ENCODE measurements around the gene GRIFIN. TPM values are rescaled to one million over a fixed set of nuclear protein-coding genes. Genes with fewer than 3 reads are reported as not detected.

GRIFIN gene
- total and polyA plus RNA-seq, 7 experiments from 2014 or later, result not detected

DNA sequence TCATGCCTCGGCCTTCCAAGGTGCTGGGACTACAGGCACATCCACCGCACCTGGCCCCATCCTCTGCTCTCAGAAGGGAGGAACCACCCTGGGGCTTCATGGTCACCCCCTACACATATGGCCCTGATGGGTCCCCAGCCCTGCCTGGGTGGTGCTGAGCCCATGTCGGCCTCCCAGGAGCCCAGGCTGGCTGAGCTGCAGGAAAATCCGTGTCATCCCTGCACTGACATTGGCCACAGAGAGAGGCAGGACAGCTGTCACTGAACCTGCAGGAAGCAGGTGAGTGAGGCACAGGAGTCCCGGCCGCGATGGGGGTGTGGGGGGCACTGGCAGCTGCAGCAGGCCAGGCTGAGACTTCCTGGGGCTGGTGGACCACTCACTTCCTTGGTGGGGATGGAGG is 8.0 kb downstream of the GRIFIN start:
- peaks cover 0 to 17% (median 4%) of the 10 kb centered on the region in 5 donors for H3K27me3 Mint-ChIP-seq
- DNase-seq (no peak), ATAC-seq (no peak)
- Histone ChIP-seq H3K27me3 (ENCODE audit: control insufficient read depth in 2 of 2, insufficient read depth in 2 of 2, low read length in 2 of 2) (no peaks in the 10 kb centered on the region), H3K27ac (ENCODE audit: low read depth, low read length) (no peak overlapping the region), H3K36me3 (ENCODE audit: control insufficient read depth in 2 of 3, insufficient read depth in 3 of 3, low read length in 3 of 3) (no peaks in the 10 kb centered on the region), H3K4me1 (ENCODE audit: control insufficient read depth in 2 of 2, insufficient read depth in 2 of 2, low read length in 2 of 2) (no peaks in the 10 kb centered on the region), H3K9me3 (ENCODE audit: control insufficient read depth in 2 of 3, low read length in 3 of 3) (no peaks in the 10 kb centered on the region), H3K4me3 (ENCODE audit: low read length) (no peak overlapping the region)
- peaks cover 2 to 6% (median 5%) of the 10 kb centered on the region in 7 donors for H3K4me1 Mint-ChIP-seq
- POLR2A ChIA-PET, result interaction anchor here (1.8 kb wide), 1 partner anchor 40 kb away, joined by 4 read pairs; no protein-coding TSS in a partner anchor
- no peak overlapping the region for H3K4me3 Mint-ChIP-seq
- no peaks in the 10 kb centered on the region for H3K9me3 Mint-ChIP-seq
- H3K36me3 Mint-ChIP-seq, result no peaks in the 10 kb centered on the region
- intact Hi-C loops (cut with micrococcal nuclease), result no loop called here
- H3K27ac Mint-ChIP-seq, result no peak overlapping the region
- CTCF ChIA-PET, result interaction anchor here (1.0 to 1.8 kb wide), 6 partner anchors 14 to 889 kb away, joined by 3 to 9 read pairs (median 5); no protein-coding TSS in a partner anchor

DNA sequence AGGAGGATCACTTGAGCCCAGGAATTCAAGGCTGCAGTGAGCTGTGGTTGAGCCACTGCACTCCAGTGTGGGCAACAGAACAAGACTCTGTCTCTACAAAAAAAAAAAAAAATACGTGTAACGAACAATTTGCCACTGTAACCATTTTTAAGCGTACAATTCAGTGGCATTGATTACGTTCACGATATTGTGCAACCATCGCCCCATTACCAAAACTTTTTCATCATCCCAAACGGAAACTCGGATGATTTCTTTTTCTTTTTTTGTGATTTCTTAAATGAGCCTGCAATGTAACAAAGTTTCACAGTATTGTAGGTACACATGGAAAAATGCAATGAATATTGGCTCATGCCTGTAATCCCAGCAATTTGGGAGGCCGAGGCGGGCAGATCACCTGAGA is 9.5 kb downstream of the GRIFIN start:
- Mint-ChIP-seq H3K36me3 (no peaks in the 10 kb centered on the region), H3K4me3 (no peak overlapping the region), H3K27me3 (peaks cover 0 to 17% (median 4%) of the 10 kb centered on the region in 5 donors), H3K27ac (no peak overlapping the region), H3K9me3 (no peaks in the 10 kb centered on the region), H3K4me1 (peaks cover 2 to 6% (median 5%) of the 10 kb centered on the region in 7 donors)
- Histone ChIP-seq H3K4me3 (ENCODE audit: low read length) (no peak overlapping the region), H3K9me3 (ENCODE audit: control insufficient read depth in 2 of 3, low read length in 3 of 3) (no peaks in the 10 kb centered on the region), H3K27ac (ENCODE audit: low read depth, low read length) (no peak overlapping the region), H3K4me1 (ENCODE audit: control insufficient read depth in 2 of 2, insufficient read depth in 2 of 2, low read length in 2 of 2) (no peaks in the 10 kb centered on the region), H3K27me3 (ENCODE audit: control insufficient read depth in 2 of 2, insufficient read depth in 2 of 2, low read length in 2 of 2) (no peaks in the 10 kb centered on the region), H3K36me3 (ENCODE audit: control insufficient read depth in 2 of 3, insufficient read depth in 3 of 3, low read length in 3 of 3) (no peaks in the 10 kb centered on the region)
- no peak for DNase-seq
- ChIA-PET POLR2A (no interaction called here), CTCF (interaction anchor here (0.6 to 0.7 kb wide), 2 partner anchors 32 to 366 kb away, joined by 3 to 6 read pairs; no protein-coding TSS in a partner anchor)
- no peak for ATAC-seq
- intact Hi-C loops (cut with micrococcal nuclease), result no loop called here

- Mint-ChIP-seq H3K4me1 (peaks cover 2 to 6% (median 5%) of the 10 kb centered on the region in 7 donors), H3K36me3 (no peaks in the 10 kb centered on the region), H3K27ac (no peak overlapping the region), H3K27me3 (peaks cover 0 to 17% (median 4%) of the 10 kb centered on the region in 5 donors), H3K4me3 (no peak overlapping the region), H3K9me3 (no peaks in the 10 kb centered on the region)
- no peaks in the 10 kb centered on the region for H3K9me3 ChIP-seq (ENCODE audit: control insufficient read depth in 2 of 3, low read length in 3 of 3)
- DNase-seq (no peak), ATAC-seq (no peak)
- ChIA-PET CTCF (interaction anchor here (0.5 kb wide), 1 partner anchor 78 kb away, joined by 4 read pairs; no protein-coding TSS in a partner anchor), POLR2A (no interaction called here)
- no peak overlapping the region for H3K4me3 ChIP-seq (ENCODE audit: low read length)
- H3K4me1 ChIP-seq (ENCODE audit: control insufficient read depth in 2 of 2, insufficient read depth in 2 of 2, low read length in 2 of 2), result no peaks in the 10 kb centered on the region
- no peaks in the 10 kb centered on the region for H3K36me3 ChIP-seq (ENCODE audit: control insufficient read depth in 2 of 3, insufficient read depth in 3 of 3, low read length in 3 of 3)
- H3K27ac ChIP-seq (ENCODE audit: low read depth, low read length), result no peak overlapping the region
- intact Hi-C loops (cut with micrococcal nuclease), result no loop called here
- no peaks in the 10 kb centered on the region for H3K27me3 ChIP-seq (ENCODE audit: control insufficient read depth in 2 of 2, insufficient read depth in 2 of 2, low read length in 2 of 2)
Observed at GRCh38 chr7:2465928-2466327, 10.3 kb downstream of the GRIFIN start.

DNA sequence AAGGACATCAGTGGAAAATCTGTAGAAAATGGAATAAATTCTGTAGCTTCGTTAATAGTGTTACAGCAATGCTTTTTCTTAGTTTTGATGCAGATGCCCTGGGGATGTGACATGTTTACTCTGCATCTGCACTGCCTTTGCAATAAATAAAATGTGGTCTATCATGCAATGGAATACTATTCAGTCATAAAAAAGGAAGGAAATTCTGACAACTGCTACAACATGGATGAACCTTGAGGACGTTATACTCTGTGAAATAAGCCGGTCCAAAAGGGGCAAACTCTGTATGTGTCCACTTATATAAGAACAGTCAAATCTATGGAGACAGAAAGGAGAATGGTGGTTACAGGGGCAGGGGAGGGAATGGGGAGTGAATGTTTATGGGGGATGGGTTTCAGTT is 13.5 kb downstream of the GRIFIN start:
- ATAC-seq (no peak), DNase-seq (no peak)
- no peaks in the 10 kb centered on the region for H3K9me3 ChIP-seq (ENCODE audit: control insufficient read depth in 2 of 3, low read length in 3 of 3)
- ChIA-PET POLR2A (interaction anchor here (0.6 kb wide), 1 partner anchor 52 kb away, joined by 4 read pairs; no protein-coding TSS in a partner anchor), CTCF (interaction anchor here (1.3 kb wide), 1 partner anchor 12 kb away, joined by 3 read pairs; no protein-coding TSS in a partner anchor)
- intact Hi-C loops (cut with micrococcal nuclease), result no loop called here
- H3K4me3 Mint-ChIP-seq, result no peak overlapping the region
- peaks cover 0 to 7% (median 0%) of the 10 kb centered on the region in 7 donors for H3K4me1 Mint-ChIP-seq
- no peaks in the 10 kb centered on the region for H3K36me3 ChIP-seq (ENCODE audit: control insufficient read depth in 2 of 3, insufficient read depth in 3 of 3, low read length in 3 of 3)
- H3K4me3 ChIP-seq (ENCODE audit: low read length), result no peak overlapping the region
- H3K27ac Mint-ChIP-seq, result no peak overlapping the region
- H3K9me3 Mint-ChIP-seq, result no peaks in the 10 kb centered on the region
- no peaks in the 10 kb centered on the region for H3K36me3 Mint-ChIP-seq
- no peak overlapping the region for H3K27ac ChIP-seq (ENCODE audit: low read depth, low read length)
- H3K27me3 Mint-ChIP-seq, result peaks cover 0 to 4% (median 0%) of the 10 kb centered on the region in 5 donors
- peaks cover 0 to 5% of the 10 kb centered on the region in 2 donors for H3K4me1 ChIP-seq (ENCODE audit: control insufficient read depth in 2 of 2, insufficient read depth in 2 of 2, low read length in 2 of 2)
- H3K27me3 ChIP-seq (ENCODE audit: control insufficient read depth in 2 of 2, insufficient read depth in 2 of 2, low read length in 2 of 2), result no peaks in the 10 kb centered on the region

- H3K36me3 ChIP-seq (ENCODE audit: control insufficient read depth in 2 of 3, insufficient read depth in 3 of 3, low read length in 3 of 3), result no peaks in the 10 kb centered on the region
- CTCF ChIA-PET, result no interaction called here
- no peaks in the 10 kb centered on the region for H3K9me3 ChIP-seq (ENCODE audit: control insufficient read depth in 2 of 3, low read length in 3 of 3)
- H3K4me1 ChIP-seq (ENCODE audit: control insufficient read depth in 2 of 2, insufficient read depth in 2 of 2, low read length in 2 of 2), result peaks cover 0 to 11% of the 10 kb centered on the region in 2 donors
- ATAC-seq (no peak), DNase-seq (no peak)
- POLR2A ChIA-PET, result no interaction called here
- peaks cover 0 to 5% (median 0%) of the 10 kb centered on the region in 5 donors for H3K27me3 Mint-ChIP-seq
- H3K9me3 Mint-ChIP-seq, result no peaks in the 10 kb centered on the region
- H3K27me3 ChIP-seq (ENCODE audit: control insufficient read depth in 2 of 2, insufficient read depth in 2 of 2, low read length in 2 of 2), result no peaks in the 10 kb centered on the region
- no peak overlapping the region for H3K4me3 ChIP-seq (ENCODE audit: low read length)
- no peak overlapping the region for H3K27ac ChIP-seq (ENCODE audit: low read depth, low read length)
- peaks cover 0 to 9% (median 0%) of the 10 kb centered on the region in 7 donors for H3K4me1 Mint-ChIP-seq
- no peak overlapping the region for H3K4me3 Mint-ChIP-seq
- H3K27ac Mint-ChIP-seq, result no peak overlapping the region
- no peaks in the 10 kb centered on the region for H3K36me3 Mint-ChIP-seq
- intact Hi-C loops (cut with micrococcal nuclease), result no loop called here
Observed at GRCh38 chr7:2461268-2462026, 14.8 kb downstream of the GRIFIN start.

DNA sequence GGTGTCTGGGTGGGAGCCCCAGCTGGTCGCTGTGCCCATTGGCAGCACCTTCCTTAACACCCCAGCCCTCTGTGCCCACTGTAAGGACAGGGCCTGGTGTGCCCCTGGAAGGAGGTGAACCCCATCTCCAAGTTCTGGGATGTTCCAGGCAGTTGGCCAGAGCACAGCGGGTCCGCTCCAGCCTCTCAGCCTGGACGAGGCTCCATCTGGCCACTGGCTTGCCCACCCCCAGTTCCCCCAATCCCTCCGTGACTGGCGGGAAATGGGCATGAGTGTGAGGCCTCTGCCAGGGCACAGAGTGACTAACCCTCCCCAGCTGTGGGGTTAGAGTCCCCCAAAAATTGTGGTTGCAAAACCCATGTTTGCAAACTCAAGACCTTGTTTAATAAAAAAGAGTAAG is 15.6 kb downstream of the GRIFIN start:
- Histone ChIP-seq H3K27ac (ENCODE audit: low read depth, low read length) (no peak overlapping the region), H3K36me3 (ENCODE audit: control insufficient read depth in 2 of 3, insufficient read depth in 3 of 3, low read length in 3 of 3) (no peaks in the 10 kb centered on the region), H3K4me1 (ENCODE audit: control insufficient read depth in 2 of 2, insufficient read depth in 2 of 2, low read length in 2 of 2) (peaks cover 0 to 11% of the 10 kb centered on the region in 2 donors), H3K4me3 (ENCODE audit: low read length) (no peak overlapping the region), H3K27me3 (ENCODE audit: control insufficient read depth in 2 of 2, insufficient read depth in 2 of 2, low read length in 2 of 2) (no peaks in the 10 kb centered on the region), H3K9me3 (ENCODE audit: control insufficient read depth in 2 of 3, low read length in 3 of 3) (no peaks in the 10 kb centered on the region)
- H3K27ac Mint-ChIP-seq, result no peak overlapping the region
- ATAC-seq, result no peak
- peaks cover 0 to 8% (median 0%) of the 10 kb centered on the region in 5 donors for H3K27me3 Mint-ChIP-seq
- ChIA-PET CTCF (no interaction called here), POLR2A (no interaction called here)
- DNase-seq, result no peak
- H3K4me3 Mint-ChIP-seq, result no peak overlapping the region
- H3K9me3 Mint-ChIP-seq, result peaks cover 0 to 4% (median 0%) of the 10 kb centered on the region in 11 donors
- intact Hi-C loops (cut with micrococcal nuclease), result no loop called here
- peaks cover 0 to 3% (median 0%) of the 10 kb centered on the region in 5 donors for H3K36me3 Mint-ChIP-seq
- peaks cover 0 to 9% (median 0%) of the 10 kb centered on the region in 7 donors for H3K4me1 Mint-ChIP-seq
